KMS-11 (cell line): ENCODE data around the gene DNM1L.

ENCODE experiments used
- H2AFZ ChIP-seq: fragments of 200-600 bp; sonication (generic); 2 replicates; pipeline ENCODE4 v1.6.1; 2016; ENCODE audit warnings: antibody characterized with exemption, mixed run types, low read depth
- H3K27ac ChIP-seq: fragments of 200-600 bp; sonication (generic); 2 replicates; pipeline ENCODE4 v1.6.1; 2016; ENCODE audit warnings: mild to moderate bottlenecking, mixed run types
- H3K27me3 ChIP-seq: fragments of 200-600 bp; sonication (generic); 2 replicates; pipeline ENCODE4 v1.6.1; 2017; ENCODE audit warnings: mild to moderate bottlenecking, low read depth, mixed run types, moderate library complexity; ENCODE audit not compliant: insufficient read depth
- H3K36me3 ChIP-seq: fragments of 200-600 bp; sonication (generic); 2 replicates; pipeline ENCODE4 v1.6.1; 2017; ENCODE audit warnings: mild to moderate bottlenecking, mixed run types; ENCODE audit not compliant: insufficient read depth
- H3K4me1 ChIP-seq: fragments of 200-600 bp; sonication (generic); 2 replicates; pipeline ENCODE4 v1.6.1; 2016; ENCODE audit warnings: mild to moderate bottlenecking, low read depth, mixed run types; ENCODE audit not compliant: poor library complexity, severe bottlenecking
- H3K4me2 ChIP-seq: fragments of 200-600 bp; sonication (generic); 2 replicates; pipeline ENCODE4 v1.7.0; 2016; ENCODE audit warnings: mild to moderate bottlenecking, mixed run types
- H3K4me3 ChIP-seq: fragments of 200-600 bp; sonication (generic); IDR thresholded peaks from 2 replicates; pipeline ENCODE4 v1.6.1; 2017; ENCODE audit warnings: low read depth, low read length, mixed read lengths; ENCODE audit not compliant: insufficient read depth
- H3K79me2 ChIP-seq: fragments of 200-600 bp; sonication (generic); 2 replicates; pipeline ENCODE4 v1.6.1; 2016; ENCODE audit warnings: low read depth, mixed run types; ENCODE audit not compliant: insufficient read depth
- H3K9ac ChIP-seq: fragments of 200-600 bp; sonication (generic); 2 replicates; pipeline ENCODE4 v1.6.1; 2016; ENCODE audit warnings: mild to moderate bottlenecking, mixed run types
- H4K20me1 ChIP-seq: fragments of 200-600 bp; sonication (generic); 2 replicates; pipeline ENCODE4 v1.6.1; 2016; ENCODE audit warnings: mild to moderate bottlenecking, mixed run types; ENCODE audit not compliant: insufficient read depth
- TF ChIP-seq, protein P1 (sequence below): fragments of 200-600 bp; sonication (generic); conservative IDR thresholded peaks from 2 replicates; pipeline ENCODE4 v1.6.1; 2017; ENCODE audit warnings: low read depth, mild to moderate bottlenecking, antibody characterized with exemption, low read length, moderate library complexity, mixed read lengths

Gene DNM1L

DNA sequence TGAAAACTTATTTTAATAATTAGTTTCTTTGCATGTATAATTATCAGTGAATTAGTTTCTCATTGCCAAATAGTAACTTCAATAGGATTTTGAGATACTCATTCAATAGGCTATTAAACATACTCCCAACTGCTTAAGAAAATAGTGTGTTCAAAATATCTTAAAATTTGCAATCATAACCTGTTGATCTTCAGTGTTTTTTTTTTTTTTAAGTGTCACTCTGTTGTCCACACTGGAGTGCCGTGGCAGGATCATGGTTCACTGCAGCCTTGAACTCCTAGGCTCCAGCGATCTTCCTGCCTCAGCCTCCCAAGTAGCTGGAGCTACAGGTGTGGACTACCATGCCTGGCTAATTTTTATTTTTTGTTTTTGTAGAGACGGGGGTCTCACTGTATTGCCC is 78.1 kb downstream of the DNM1L start:
- TF ChIP-seq, protein P1, sequence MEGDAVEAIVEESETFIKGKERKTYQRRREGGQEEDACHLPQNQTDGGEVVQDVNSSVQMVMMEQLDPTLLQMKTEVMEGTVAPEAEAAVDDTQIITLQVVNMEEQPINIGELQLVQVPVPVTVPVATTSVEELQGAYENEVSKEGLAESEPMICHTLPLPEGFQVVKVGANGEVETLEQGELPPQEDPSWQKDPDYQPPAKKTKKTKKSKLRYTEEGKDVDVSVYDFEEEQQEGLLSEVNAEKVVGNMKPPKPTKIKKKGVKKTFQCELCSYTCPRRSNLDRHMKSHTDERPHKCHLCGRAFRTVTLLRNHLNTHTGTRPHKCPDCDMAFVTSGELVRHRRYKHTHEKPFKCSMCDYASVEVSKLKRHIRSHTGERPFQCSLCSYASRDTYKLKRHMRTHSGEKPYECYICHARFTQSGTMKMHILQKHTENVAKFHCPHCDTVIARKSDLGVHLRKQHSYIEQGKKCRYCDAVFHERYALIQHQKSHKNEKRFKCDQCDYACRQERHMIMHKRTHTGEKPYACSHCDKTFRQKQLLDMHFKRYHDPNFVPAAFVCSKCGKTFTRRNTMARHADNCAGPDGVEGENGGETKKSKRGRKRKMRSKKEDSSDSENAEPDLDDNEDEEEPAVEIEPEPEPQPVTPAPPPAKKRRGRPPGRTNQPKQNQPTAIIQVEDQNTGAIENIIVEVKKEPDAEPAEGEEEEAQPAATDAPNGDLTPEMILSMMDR: no peak
- Histone ChIP-seq H2AFZ (no peak overlapping the region), H3K4me2 (no peak overlapping the region)

DNA sequence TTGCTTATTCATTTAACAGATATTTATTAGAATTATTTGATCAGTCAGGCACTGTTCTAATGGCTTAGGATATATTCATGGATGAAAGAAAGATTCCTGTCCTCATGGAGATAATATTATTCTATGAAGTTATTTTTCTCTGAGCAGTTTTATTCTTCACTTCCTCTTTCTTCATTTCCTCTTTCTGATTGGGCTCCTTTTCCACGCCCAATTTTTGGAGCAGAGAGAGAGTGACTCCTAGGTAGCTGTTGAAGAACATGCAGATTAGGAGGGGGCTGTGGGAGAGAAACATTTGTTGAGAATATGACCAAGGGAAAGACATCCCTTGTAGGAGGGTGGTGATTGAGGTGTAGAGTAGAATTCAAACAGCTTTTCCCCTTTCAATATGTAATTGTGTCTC is 82.6 kb downstream of the DNM1L start:
- Histone ChIP-seq H3K79me2 (no peaks in the 10 kb centered on the region), H4K20me1 (no peaks in the 10 kb centered on the region), H3K4me1 (peaks cover 12% of the 10 kb centered on the region), H2AFZ (no peak overlapping the region), H3K4me3 (no peak overlapping the region), H3K27me3 (no peaks in the 10 kb centered on the region), H3K9ac (no peak overlapping the region), H3K36me3 (no peaks in the 10 kb centered on the region), H3K4me2 (no peak overlapping the region), H3K27ac (no peak overlapping the region)
- TF ChIP-seq, protein P1: no peak

More for the DNA sequence above, 78.1 kb downstream of the DNM1L start:
- peaks cover 22% of the 10 kb centered on the region for H3K4me1 ChIP-seq
- no peak overlapping the region for H3K9ac ChIP-seq
- no peak overlapping the region for H3K27ac ChIP-seq
- peaks cover 16% of the 10 kb centered on the region; the same call in 1 of the 2 replicates for H3K79me2 ChIP-seq
- no peak overlapping the region for H3K4me3 ChIP-seq
- H3K36me3 ChIP-seq: no peaks in the 10 kb centered on the region; the same call in 1 of the 2 replicates
- H3K27me3 ChIP-seq: no peaks in the 10 kb centered on the region
- H4K20me1 ChIP-seq: no peaks in the 10 kb centered on the region

GRCh38 chr12:32765906-32766305 is 86.8 kb downstream of the DNM1L start:
- Histone ChIP-seq H3K4me2 (no peak overlapping the region), H3K27ac (no peak overlapping the region), H3K36me3 (no peaks in the 10 kb centered on the region), H3K4me3 (no peak overlapping the region), H4K20me1 (no peaks in the 10 kb centered on the region), H3K9ac (no peak overlapping the region), H3K4me1 (peaks cover 8% of the 10 kb centered on the region), H3K79me2 (no peaks in the 10 kb centered on the region), H2AFZ (no peak overlapping the region), H3K27me3 (no peaks in the 10 kb centered on the region)
- TF ChIP-seq, protein P1: no peak

- H3K27me3 ChIP-seq: no peaks in the 10 kb centered on the region
- H3K9ac ChIP-seq: no peak overlapping the region
- no peak overlapping the region for H3K27ac ChIP-seq
- no peaks in the 10 kb centered on the region for H3K79me2 ChIP-seq
- no peaks in the 10 kb centered on the region for H4K20me1 ChIP-seq
- H3K4me1 ChIP-seq: peaks cover 8% of the 10 kb centered on the region
- H3K4me3 ChIP-seq: no peak overlapping the region
- TF ChIP-seq, protein P1: no peak
- H2AFZ ChIP-seq: no peak overlapping the region
- H3K4me2 ChIP-seq: no peak overlapping the region
- H3K36me3 ChIP-seq: no peaks in the 10 kb centered on the region
Observed at GRCh38 chr12:32768518-32768917, 89.4 kb downstream of the DNM1L start.
